CD4-positive, alpha-beta T cell treated with Interferon alpha-2 for 1 hour (primary cell): ENCODE measurements around the gene NFIB.

Source experiments
- DNase-seq, 2 donors: peaks; one replicate each; pipeline ENCODE4 v3.0.0-alpha.2; 2020 to 2022

The NFIB gene

GRCh38 chr9:14313951-14314423 is at the start of gene NFIB:
TSS of gene NFIB (minus strand) at chr9:14314141. CDS start at chr9:14313511, 630 bp downstream.
- DNase-seq: no peak

GRCh38 chr9:14362175-14362574 is 48.2 kb upstream of the NFIB start:
- no peak for DNase-seq

- DNase-seq: no peak
These were observed 47.1 kb upstream of the NFIB start for GRCh38 chr9:14361074-14361473.

- DNase-seq: no peak
These were observed 44.6 kb upstream of the NFIB start for GRCh38 chr9:14358523-14358922.

GRCh38 chr9:14356351-14357265 is 42.7 kb upstream of the NFIB start:
- no peak for DNase-seq

GRCh38 chr9:14354201-14354600 is 40.3 kb upstream of the NFIB start:
- no peak for DNase-seq

- DNase-seq: peak; percentile 45 to 70
These were observed 39.5 kb upstream of the NFIB start for GRCh38 chr9:14353222-14354056.

GRCh38 chr9:14352503-14352902 is 38.6 kb upstream of the NFIB start:
- DNase-seq: no peak

GRCh38 chr9:14351221-14351836 is 37.4 kb upstream of the NFIB start:
- DNase-seq: no peak

- no peak for DNase-seq
These were observed 36.8 kb upstream of the NFIB start for GRCh38 chr9:14350754-14351153.

- no peak for DNase-seq
These were observed 36.4 kb upstream of the NFIB start for GRCh38 chr9:14350349-14350728.

GRCh38 chr9:14349447-14350348 is 35.8 kb upstream of the NFIB start:
- no peak for DNase-seq

- DNase-seq: no peak
These were observed 35.2 kb upstream of the NFIB start for GRCh38 chr9:14349146-14349446.

- no peak for DNase-seq
These were observed 34.6 kb upstream of the NFIB start for GRCh38 chr9:14348373-14349145.

- no peak for DNase-seq
These were observed 34.1 kb upstream of the NFIB start for GRCh38 chr9:14348123-14348372.

- no peak for DNase-seq
These were observed 33.6 kb upstream of the NFIB start for GRCh38 chr9:14347406-14348122.

- no peak for DNase-seq
These were observed 33.0 kb upstream of the NFIB start for GRCh38 chr9:14346811-14347405.

GRCh38 chr9:14346231-14346791 is 32.4 kb upstream of the NFIB start:
- no peak for DNase-seq

GRCh38 chr9:14345354-14346230 is 31.7 kb upstream of the NFIB start:
- no peak for DNase-seq
